ENCODE results near the gene DCAF15. TPM values are rescaled to one million over a fixed set of nuclear protein-coding genes. Genes with fewer than 3 reads are reported as not detected.
A peak's percentile ranks its signal among the peaks of the same experiment; 100 is the strongest.

DCAF15 gene
- total RNA-seq, 1 donor from 2014 or later, result 28.6 TPM

- peaks cover 22% of the 10 kb centered on the region for H3K4me1 Mint-ChIP-seq
These were observed 52.5 kb downstream of the DCAF15 start for GRCh38 chr19:14004619-14005348.

GRCh38 chr19:14005349-14006084, 53.2 kb downstream of the DCAF15 start:
- H4K20me1 ChIP-seq (ENCODE audit: low read depth), result peaks cover 6% of the 10 kb centered on the region
- Mint-ChIP-seq H3K36me3 (peaks cover 4% of the 10 kb centered on the region), H3K4me1 (peaks cover 22% of the 10 kb centered on the region), H3K27me3 (ENCODE audit: insufficient read depth, low read depth) (peaks cover 14% of the 10 kb centered on the region), H3K4me3 (peak overlapping the region; percentile 94), H3K9me3 (peaks cover 2% of the 10 kb centered on the region), H3K27ac (peak overlapping the region; percentile 87)
- peak overlapping the region; percentile 92 for H3K4me3 ChIP-seq
- no peaks in the 10 kb centered on the region for H3K36me3 ChIP-seq
- H3K27me3 ChIP-seq, result no peaks in the 10 kb centered on the region
- H3K9ac ChIP-seq, result peak overlapping the region; percentile 79
- no peaks in the 10 kb centered on the region for H3K9me3 ChIP-seq (ENCODE audit: low read depth)
- no peak for TF ChIP-seq EZH2phosphoT487 (IDR thresholded peaks at IDR 0.05)
- TF ChIP-seq EZH2 (IDR thresholded peaks at IDR 0.05), result no peak
- TF ChIP-seq CTCF (IDR thresholded peaks at IDR 0.05), result no peak
- peak; percentile 94 for DNase-seq (ENCODE audit: low spot score)
- peaks cover 15% of the 10 kb centered on the region for H3F3A ChIP-seq (ENCODE audit: low read depth)
- peaks cover 23% of the 10 kb centered on the region for H3K79me2 ChIP-seq (ENCODE audit: low read depth)
- peak overlapping the region; percentile 76 for H3K4me2 ChIP-seq
- peak overlapping the region; percentile 86 for H2AFZ ChIP-seq (replicated peaks)
- H3K4me1 ChIP-seq, result no peaks in the 10 kb centered on the region
- peak overlapping the region; percentile 93 for H3K27ac ChIP-seq

More at GRCh38 chr19:14004619-14005348, 52.5 kb downstream of the DCAF15 start:
- peaks cover 14% of the 10 kb centered on the region for H3K27me3 Mint-ChIP-seq (ENCODE audit: insufficient read depth, low read depth)
- Histone ChIP-seq H3K4me1 (no peaks in the 10 kb centered on the region), H3K9me3 (ENCODE audit: low read depth) (no peaks in the 10 kb centered on the region), H3K4me2 (no peak overlapping the region), H3K36me3 (no peaks in the 10 kb centered on the region), H4K20me1 (ENCODE audit: low read depth) (peaks cover 6% of the 10 kb centered on the region), H3F3A (ENCODE audit: low read depth) (peaks cover 15% of the 10 kb centered on the region), H3K79me2 (ENCODE audit: low read depth) (peaks cover 31% of the 10 kb centered on the region), H2AFZ (replicated peaks) (no peak overlapping the region), H3K4me3 (peak overlapping the region; percentile 92), H3K27me3 (no peaks in the 10 kb centered on the region), H3K9ac (no peak overlapping the region), H3K27ac (no peak overlapping the region)
- peaks cover 5% of the 10 kb centered on the region for H3K9me3 Mint-ChIP-seq
- H3K36me3 Mint-ChIP-seq, result peaks cover 7% of the 10 kb centered on the region
- peak overlapping the region; percentile 87 for H3K27ac Mint-ChIP-seq
- H3K4me3 Mint-ChIP-seq, result peak overlapping the region; percentile 83
- TF ChIP-seq EZH2phosphoT487 (IDR thresholded peaks at IDR 0.05) (no peak), EZH2 (IDR thresholded peaks at IDR 0.05) (no peak), CTCF (IDR thresholded peaks at IDR 0.05) (no peak)
- DNase-seq (ENCODE audit: low spot score), result no peak

GRCh38 chr19:14006085-14006765, 53.9 kb downstream of the DCAF15 start, which contains the start of gene RFX1:
Gene RFX1, minus strand, starts transcription at chr19:14006320. Its CDS starts 12,477 bp downstream, at chr19:13993843.
- H3F3A ChIP-seq (ENCODE audit: low read depth), result peaks cover 15% of the 10 kb centered on the region
- no peaks in the 10 kb centered on the region for H3K9me3 ChIP-seq (ENCODE audit: low read depth)
- peak; percentile 99 for DNase-seq (ENCODE audit: low spot score)
- Mint-ChIP-seq H3K4me3 (peak within 1 kb of the TSS; percentile 94), H3K27ac (peak within 1 kb of the TSS; percentile 100), H3K36me3 (no peaks in the 10 kb centered on the region), H3K4me1 (peaks cover 20% of the 10 kb centered on the region), H3K27me3 (ENCODE audit: insufficient read depth, low read depth) (peaks cover 14% of the 10 kb centered on the region), H3K9me3 (no peaks in the 10 kb centered on the region)
- peak within 1 kb of the TSS; percentile 79 for H3K9ac ChIP-seq
- H3K79me2 ChIP-seq (ENCODE audit: low read depth), result peaks cover 20% of the 10 kb centered on the region
- H2AFZ ChIP-seq (replicated peaks), result peak within 1 kb of the TSS; percentile 86
- peak within 1 kb of the TSS; percentile 92 for H3K4me3 ChIP-seq
- peak within 1 kb of the TSS; percentile 76 for H3K4me2 ChIP-seq
- H3K36me3 ChIP-seq, result no peaks in the 10 kb centered on the region
- peak within 1 kb of the TSS; percentile 93 for H3K27ac ChIP-seq
- H4K20me1 ChIP-seq (ENCODE audit: low read depth), result peaks cover 6% of the 10 kb centered on the region
- H3K27me3 ChIP-seq, result no peaks in the 10 kb centered on the region
- no peaks in the 10 kb centered on the region for H3K4me1 ChIP-seq
- TF ChIP-seq EZH2phosphoT487 (IDR thresholded peaks at IDR 0.05), result no peak
